ENCODE measurements around the gene CRYGC.
A peak's percentile ranks its signal among the peaks of the same experiment; 100 is the strongest.

Gene CRYGC

GRCh38 chr2:208148803-208149202, 19.2 kb upstream of the CRYGC start:
- H3K4me3 ChIP-seq (replicated peaks in 1 of 2; ENCODE audit: low read depth in 2 of 2, low read length in 2 of 2), result no peak overlapping the region
- no peak for DNase-seq (ENCODE audit: low read depth in 2 of 2)
- TF ChIP-seq CTCF (IDR thresholded peaks at IDR 0.05; ENCODE audit: low read depth, low read length), result peak; percentile 13

GRCh38 chr2:208147759-208148158, 18.1 kb upstream of the CRYGC start:
- TF ChIP-seq CTCF (IDR thresholded peaks at IDR 0.05; ENCODE audit: low read depth, low read length), result no peak
- DNase-seq (ENCODE audit: low read depth in 2 of 2), result no peak
- no peak overlapping the region for H3K4me3 ChIP-seq (replicated peaks in 1 of 2; ENCODE audit: low read depth in 2 of 2, low read length in 2 of 2)

- no peak for TF ChIP-seq CTCF (IDR thresholded peaks at IDR 0.05; ENCODE audit: low read depth, low read length)
- no peak for DNase-seq (ENCODE audit: low read depth in 2 of 2)
- no peak overlapping the region for H3K4me3 ChIP-seq (replicated peaks in 1 of 2; ENCODE audit: low read depth in 2 of 2, low read length in 2 of 2)
Observed at GRCh38 chr2:208147008-208147407, 17.4 kb upstream of the CRYGC start.

- no peak for TF ChIP-seq CTCF (IDR thresholded peaks at IDR 0.05; ENCODE audit: low read depth, low read length)
- H3K4me3 ChIP-seq (replicated peaks in 1 of 2; ENCODE audit: low read depth in 2 of 2, low read length in 2 of 2), result no peak within 1 kb of the TSS
- no peak for DNase-seq (ENCODE audit: low read depth in 2 of 2)
Observed at GRCh38 chr2:208146006-208146405, 16.4 kb upstream of the CRYGC start, which contains the start of gene CRYGB. Gene CRYGB (minus strand): TSS chr2:208146158. CDS start chr2:208146120, 38 bp downstream.

- H3K4me3 ChIP-seq (replicated peaks in 1 of 2; ENCODE audit: low read depth in 2 of 2, low read length in 2 of 2), result no peak overlapping the region
- no peak for DNase-seq (ENCODE audit: low read depth in 2 of 2)
- no peak for TF ChIP-seq CTCF (IDR thresholded peaks at IDR 0.05; ENCODE audit: low read depth, low read length)
Observed at GRCh38 chr2:208142925-208143799, 13.5 kb upstream of the CRYGC start.

- H3K4me3 ChIP-seq (replicated peaks in 1 of 2; ENCODE audit: low read depth in 2 of 2, low read length in 2 of 2), result no peak overlapping the region
- peak; percentile 14 to 16 for DNase-seq (ENCODE audit: low read depth in 2 of 2)
- TF ChIP-seq CTCF (IDR thresholded peaks at IDR 0.05; ENCODE audit: low read depth, low read length), result no peak
Observed at GRCh38 chr2:208142240-208142924, 12.8 kb upstream of the CRYGC start.
